ENCODE results near the gene SPECC1. TPM values are rescaled to one million over a fixed set of nuclear protein-coding genes. Genes with fewer than 3 reads are reported as not detected.
"Not testable (repeated sequence)": the region's sequence is repeated elsewhere in the genome, so short reads cannot be mapped to it uniquely, and the experiment has no call there.

SPECC1 gene
- total RNA-seq, 1 experiment from 2014 or later = 19.0 TPM

DNA sequence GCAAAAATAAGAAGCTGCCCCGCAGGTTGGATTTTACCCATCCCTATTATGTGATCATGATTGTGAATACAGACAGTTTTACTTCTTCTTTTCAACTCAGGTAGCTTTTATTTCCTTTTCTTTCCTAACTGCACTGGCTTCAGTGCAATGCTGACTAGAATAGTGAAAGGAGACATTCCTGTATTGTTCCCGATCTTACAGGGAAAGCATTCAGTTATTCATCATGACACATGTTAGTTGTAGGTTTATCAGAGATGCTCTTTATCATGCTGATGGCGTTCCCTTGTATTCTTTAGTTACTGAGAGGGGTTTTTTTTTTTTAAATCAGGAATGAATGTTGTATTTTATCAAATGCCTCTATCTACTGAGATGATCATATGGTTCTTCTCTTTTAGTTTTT is 343.4 kb downstream of the SPECC1 start:
- not testable (repeated sequence) for DNase-seq (ENCODE audit: extremely low read depth, low read depth)

DNA sequence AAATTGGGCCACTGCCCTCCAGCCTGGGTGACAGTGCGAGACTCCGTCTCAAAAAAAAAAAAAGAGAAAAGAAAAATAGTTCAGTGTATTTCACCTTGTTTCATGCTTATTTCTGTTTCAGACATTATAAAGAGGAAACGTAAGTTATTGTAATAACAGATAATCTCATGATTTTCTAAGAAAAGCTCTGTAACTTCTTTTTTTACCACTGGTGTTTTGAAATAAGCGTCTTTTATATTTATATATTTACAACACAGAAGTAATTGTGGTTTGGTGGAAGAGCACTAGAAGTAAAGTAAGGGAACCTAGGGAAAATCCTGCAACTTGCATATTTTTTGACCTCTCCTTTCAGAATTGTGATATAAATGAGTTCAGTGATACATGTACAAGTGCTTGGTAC is 354.7 kb downstream of the SPECC1 start:
- not testable (repeated sequence) for DNase-seq (ENCODE audit: extremely low read depth, low read depth)

Small RNA genes within 50 kb of the gene (small RNA-seq; reads per million reads assigned to genes)
- 0 reads per million in 2 experiments for gene AC008088.1
- gene RNU6-1057P = 0 reads per million in 2 experiments
- 0 reads per million in 2 experiments for gene RNU6-258P
- 0 reads per million in 2 experiments for gene RNU6-467P

Other genes with a start within 250 kb of the SPECC1 start
- gene ULK2, start 141.4 kb upstream of the SPECC1 start, total RNA-seq (2014; rRNA removed; shearing (Covaris generic)) = 24.4 and 31.8 TPM in 2 replicates
- gene AKAP10, start 31.5 kb upstream of the SPECC1 start, total RNA-seq (2014; rRNA removed; shearing (Covaris generic)) = 27.0 and 32.0 TPM in 2 replicates

Data from NCI-H460 (cell line).